ENCODE data around the gene DPM3. TPM values are rescaled to one million over a fixed set of nuclear protein-coding genes. Genes with fewer than 3 reads are reported as not detected.
A peak's percentile ranks its signal among the peaks of the same experiment; 100 is the strongest.
"Not testable (repeated sequence)": the region's sequence is repeated elsewhere in the genome, so short reads cannot be mapped to it uniquely, and the experiment has no call there.

Gene DPM3
- total RNA-seq, 6 experiments from 2014 or later = 50.4 to 106 (median 60.4) TPM

DNA sequence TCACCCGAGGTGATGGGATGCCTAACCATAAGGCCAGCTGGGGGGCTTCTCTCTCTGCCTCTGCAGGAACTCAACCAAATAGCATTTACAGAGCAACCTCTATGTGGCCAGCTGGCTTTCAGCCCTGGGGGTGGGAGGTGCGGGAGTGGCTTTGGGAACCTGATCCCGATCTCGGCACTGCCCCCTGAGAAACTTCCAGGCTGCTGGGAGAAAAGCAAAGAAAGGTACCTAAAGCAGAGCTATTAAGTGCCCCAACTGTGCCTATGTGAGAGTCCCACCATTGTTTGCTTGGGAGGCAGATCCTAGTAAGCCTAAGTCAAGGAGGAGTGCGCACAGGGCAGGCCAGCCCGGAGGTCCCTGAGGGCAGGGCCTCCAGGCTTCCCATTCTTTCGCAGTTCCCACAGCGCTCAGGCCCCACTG, 25.7 kb upstream of the DPM3 start:
- no peak for TF ChIP-seq POLR2A (IDR thresholded peaks at IDR 0.05)
- TF ChIP-seq, protein P1, sequence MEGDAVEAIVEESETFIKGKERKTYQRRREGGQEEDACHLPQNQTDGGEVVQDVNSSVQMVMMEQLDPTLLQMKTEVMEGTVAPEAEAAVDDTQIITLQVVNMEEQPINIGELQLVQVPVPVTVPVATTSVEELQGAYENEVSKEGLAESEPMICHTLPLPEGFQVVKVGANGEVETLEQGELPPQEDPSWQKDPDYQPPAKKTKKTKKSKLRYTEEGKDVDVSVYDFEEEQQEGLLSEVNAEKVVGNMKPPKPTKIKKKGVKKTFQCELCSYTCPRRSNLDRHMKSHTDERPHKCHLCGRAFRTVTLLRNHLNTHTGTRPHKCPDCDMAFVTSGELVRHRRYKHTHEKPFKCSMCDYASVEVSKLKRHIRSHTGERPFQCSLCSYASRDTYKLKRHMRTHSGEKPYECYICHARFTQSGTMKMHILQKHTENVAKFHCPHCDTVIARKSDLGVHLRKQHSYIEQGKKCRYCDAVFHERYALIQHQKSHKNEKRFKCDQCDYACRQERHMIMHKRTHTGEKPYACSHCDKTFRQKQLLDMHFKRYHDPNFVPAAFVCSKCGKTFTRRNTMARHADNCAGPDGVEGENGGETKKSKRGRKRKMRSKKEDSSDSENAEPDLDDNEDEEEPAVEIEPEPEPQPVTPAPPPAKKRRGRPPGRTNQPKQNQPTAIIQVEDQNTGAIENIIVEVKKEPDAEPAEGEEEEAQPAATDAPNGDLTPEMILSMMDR (IDR thresholded peaks at IDR 0.05) = no peak
- peaks cover 0 to 4% (median 0%) of the 10 kb centered on the region in 4 donors for H3K4me1 ChIP-seq
- WGBS (ENCODE audit: insufficient coverage, low coverage, low lambda C conversion rate, missing lambda C conversion rate) = 58% methylated on average over 2 of the region's 8 CpGs
- ATAC-seq (no peak), DNase-seq (no peak)
- intact Hi-C loops (cut with DNase I) = loop anchor here (5.0 kb wide), 1 partner anchor 74 kb away; no protein-coding TSS in a partner anchor
- peaks cover 0 to 10% (median 5%) of the 10 kb centered on the region in 4 donors for H3K36me3 ChIP-seq
- no peaks in the 10 kb centered on the region for H3K9me3 ChIP-seq
- H3K4me3 ChIP-seq = no peak overlapping the region
- peak overlapping the region in 1 of 3 donors; percentile 63 for H3K27ac ChIP-seq
- no peaks in the 10 kb centered on the region for H3K27me3 ChIP-seq

DNA sequence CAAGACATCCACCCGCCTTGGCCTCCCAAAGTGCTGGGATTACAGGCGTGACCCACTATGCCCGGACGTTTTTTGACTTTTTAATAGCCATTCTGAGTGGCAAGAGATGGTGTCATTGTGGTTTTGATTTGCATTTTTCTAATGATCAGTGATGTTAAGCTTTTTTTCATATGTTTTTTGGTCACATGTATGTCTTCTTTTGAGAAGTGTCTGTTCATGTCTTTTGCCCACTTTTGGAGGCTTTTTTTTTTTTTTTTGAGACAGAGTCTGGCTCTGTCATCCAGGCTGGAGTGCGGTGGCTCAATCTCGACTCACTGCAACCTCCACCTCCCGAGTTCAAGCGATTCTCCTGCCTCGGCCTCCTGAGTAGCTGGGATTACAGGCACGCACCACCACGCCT, 24.3 kb upstream of the DPM3 start:
- intact Hi-C loops (cut with DNase I) = loop anchor here (5.0 kb wide), 1 partner anchor 72 kb away; no protein-coding TSS in a partner anchor
- ATAC-seq, H3K9me3 ChIP-seq, H3K4me3 ChIP-seq, H3K27ac ChIP-seq, DNase-seq, H3K4me1 ChIP-seq, H3K27me3 ChIP-seq, H3K36me3 ChIP-seq: not testable (repeated sequence)
- 88% methylated on average over 6 of the region's 11 CpGs for WGBS (ENCODE audit: insufficient coverage, low coverage, low lambda C conversion rate, missing lambda C conversion rate)

DNA sequence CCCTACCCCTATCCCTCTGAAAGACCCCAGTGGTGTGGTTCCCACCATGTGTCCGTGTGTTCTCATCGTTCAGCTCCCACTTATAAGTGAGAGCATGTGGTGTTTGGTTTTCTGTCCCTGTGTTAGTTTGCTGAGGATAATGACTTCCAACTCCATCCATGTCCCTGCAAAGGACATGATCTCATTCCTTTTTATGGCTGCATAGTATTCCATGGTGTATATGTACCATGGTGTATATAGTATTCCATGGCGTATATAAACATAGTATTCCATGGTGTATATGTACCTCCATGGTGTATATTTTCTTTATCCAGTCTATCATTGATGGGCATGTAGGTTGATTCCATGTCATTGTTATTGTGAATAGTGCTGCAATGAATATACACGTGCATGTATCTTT, 23.5 kb upstream of the DPM3 start:
- H3K9me3 ChIP-seq; H3K4me3 ChIP-seq; H3K27ac ChIP-seq; H3K36me3 ChIP-seq; H3K27me3 ChIP-seq; ATAC-seq; H3K4me1 ChIP-seq; intact Hi-C loops (cut with DNase I); DNase-seq: not testable (repeated sequence)
- 90% methylated on average over 4 of the region's 4 CpGs for WGBS (ENCODE audit: insufficient coverage, low coverage, low lambda C conversion rate, missing lambda C conversion rate)

DNA sequence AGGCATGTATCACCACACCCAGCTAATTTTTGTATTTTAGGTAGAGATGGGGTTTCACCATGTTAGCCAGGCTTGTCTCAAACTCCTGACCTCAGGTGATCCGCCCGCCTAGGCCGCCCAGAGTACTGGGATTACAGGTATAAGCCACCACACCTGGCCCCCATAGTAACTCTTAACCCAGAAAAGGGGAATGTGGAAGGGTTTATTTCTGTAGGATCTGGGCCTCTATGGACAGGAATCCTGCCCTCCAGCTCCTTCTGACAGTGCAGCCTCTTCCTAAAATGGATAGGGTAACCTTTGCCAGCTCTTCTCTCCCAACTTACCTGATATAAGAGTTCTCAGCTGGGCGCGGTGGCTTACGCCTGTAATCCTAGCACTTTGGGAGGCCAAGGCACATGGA, 22.3 kb upstream of the DPM3 start:
- H3K4me1 ChIP-seq; H3K4me3 ChIP-seq; H3K27ac ChIP-seq; ATAC-seq; H3K36me3 ChIP-seq; H3K27me3 ChIP-seq; intact Hi-C loops (cut with DNase I); DNase-seq; H3K9me3 ChIP-seq: not testable (repeated sequence)
- WGBS (ENCODE audit: insufficient coverage, low coverage, low lambda C conversion rate, missing lambda C conversion rate) = 80% methylated on average over 1 of the region's 6 CpGs

DNA sequence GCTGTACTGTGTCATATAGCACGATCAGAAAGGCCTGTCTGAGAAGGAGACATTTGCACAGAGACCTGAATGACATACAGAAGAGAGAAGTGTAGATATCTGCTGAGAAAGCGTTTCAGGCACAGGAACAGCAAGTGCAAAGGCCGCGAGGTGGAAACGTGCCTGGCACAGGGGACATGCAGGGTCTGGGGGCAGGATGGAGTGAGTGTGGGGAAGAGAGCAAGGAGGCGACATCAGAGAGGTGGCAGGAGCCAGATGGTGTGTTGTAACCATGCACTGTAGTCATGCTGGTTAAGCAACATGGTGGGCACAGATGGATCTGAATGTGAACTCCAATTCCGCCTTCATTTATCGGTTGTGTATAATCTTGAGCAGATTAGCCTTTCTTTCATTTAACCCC, 19.8 kb upstream of the DPM3 start:
- ATAC-seq (no peak), DNase-seq (no peak)
- 66% methylated on average over 8 of the region's 8 CpGs for WGBS (ENCODE audit: insufficient coverage, low coverage, low lambda C conversion rate, missing lambda C conversion rate)
- Histone ChIP-seq H3K27me3 (no peaks in the 10 kb centered on the region), H3K36me3 (no peaks in the 10 kb centered on the region), H3K4me1 (no peaks in the 10 kb centered on the region), H3K4me3 (no peak overlapping the region), H3K27ac (no peak overlapping the region), H3K9me3 (no peaks in the 10 kb centered on the region)
- intact Hi-C loops (cut with DNase I) = no loop called here
- TF ChIP-seq, protein P1 (IDR thresholded peaks at IDR 0.05) = no peak
- no peak for TF ChIP-seq POLR2A (IDR thresholded peaks at IDR 0.05)

DNA sequence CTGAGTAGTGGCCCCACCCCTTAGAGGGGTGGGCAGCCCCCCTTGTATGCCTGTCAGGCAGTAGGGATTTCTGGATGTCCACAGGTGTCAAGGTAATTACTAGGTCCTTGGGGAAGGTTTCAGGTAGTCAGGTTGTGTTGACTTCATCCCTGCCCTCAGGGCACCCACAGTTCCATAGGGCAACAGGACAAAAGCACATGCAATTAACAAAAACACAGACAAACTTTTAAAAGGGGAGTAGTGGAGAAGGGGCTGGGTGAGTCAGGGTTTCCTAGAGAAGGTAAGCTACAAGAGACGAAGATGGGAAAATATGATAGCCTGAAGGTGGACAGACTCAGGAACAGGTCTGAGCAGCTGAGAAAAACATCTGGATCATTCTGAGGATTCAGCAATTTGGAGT, 18.7 kb upstream of the DPM3 start:
- H3K36me3 ChIP-seq = no peaks in the 10 kb centered on the region
- H3K4me3 ChIP-seq = no peak overlapping the region
- 81% methylated on average over 1 of the region's 1 CpG for WGBS (ENCODE audit: insufficient coverage, low coverage, low lambda C conversion rate, missing lambda C conversion rate)
- no peak for ATAC-seq
- no peak for DNase-seq
- no peaks in the 10 kb centered on the region for H3K27me3 ChIP-seq
- TF ChIP-seq, protein P1 (IDR thresholded peaks at IDR 0.05) = no peak
- TF ChIP-seq POLR2A (IDR thresholded peaks at IDR 0.05) = no peak
- H3K27ac ChIP-seq = no peak overlapping the region
- H3K9me3 ChIP-seq = no peaks in the 10 kb centered on the region
- no peaks in the 10 kb centered on the region for H3K4me1 ChIP-seq
- intact Hi-C loops (cut with DNase I) = no loop called here

DNA sequence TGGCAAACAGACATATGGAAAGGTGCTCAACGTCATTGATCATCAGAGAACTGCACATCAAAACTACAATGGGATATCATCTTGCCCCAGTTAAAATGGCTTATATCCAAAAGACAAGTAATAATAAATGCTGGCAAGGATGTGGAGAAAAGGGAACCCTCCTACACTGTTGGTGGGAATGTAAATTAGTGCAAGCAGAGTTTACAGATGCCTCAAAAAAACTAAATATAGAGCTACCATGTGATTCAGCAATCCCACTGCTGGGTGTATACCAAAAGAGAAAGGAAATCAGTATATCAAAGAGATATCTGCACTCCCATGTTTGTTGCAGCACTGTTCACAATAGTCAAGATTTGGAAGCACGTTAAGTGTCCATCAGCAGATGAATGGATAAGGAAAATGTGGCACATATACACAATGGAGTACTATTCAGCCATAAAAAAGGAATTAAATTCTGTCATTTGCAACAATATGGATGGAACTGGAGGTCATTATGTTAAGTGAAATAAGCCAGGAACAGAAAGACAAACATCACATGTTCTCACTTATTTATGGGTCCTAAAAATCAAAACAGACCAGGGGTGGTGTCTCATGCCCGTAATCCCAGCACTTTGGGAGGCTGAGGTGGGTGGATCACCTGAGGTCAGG, 15.8 kb upstream of the DPM3 start:
- H3K27me3 ChIP-seq; H3K36me3 ChIP-seq; H3K4me1 ChIP-seq; DNase-seq; H3K9me3 ChIP-seq; H3K27ac ChIP-seq; ATAC-seq; H3K4me3 ChIP-seq; intact Hi-C loops (cut with DNase I): not testable (repeated sequence)
- 53% methylated on average over 2 of the region's 3 CpGs for WGBS (ENCODE audit: insufficient coverage, low coverage, low lambda C conversion rate, missing lambda C conversion rate)

All from right lobe of liver (tissue), 6 donors.